HepG2 (cell line): ENCODE measurements around the gene RRM2. TPM values are rescaled to one million over a fixed set of nuclear protein-coding genes. Genes with fewer than 3 reads are reported as not detected.

Experiments
- ATAC-seq: fragments of 200-7000 bp; cut with Tn5 transposase; 3 replicates; pipeline ENCODE4 v1.9.1; 2020; ENCODE audit warnings: mild to moderate bottlenecking, moderate library complexity
- BruUV-seq: library from RNA; stranded (reverse); fragments of 400-500 nt; replicated peaks from 2 replicates; lab custom pipeline; 2021; lab: Mats Ljungman, UMichigan
- CTCF ChIA-PET: fragments of 300-600 bp; formaldehyde crosslinking; extraction: SDS; loops from one replicate; lab custom pipeline; 2021; ENCODE audit warnings: low total read pairs, inconsistent platforms, low intra/inter-chr PET ratio; lab: Yijun Ruan, JAX
- POLR2A ChIA-PET: fragments of 350-600 bp; sonication (Branson Sonifier 250); formaldehyde crosslinking; loops from one replicate; lab custom pipeline; 2020; ENCODE audit warnings: antibody characterized with exemption, inconsistent platforms; lab: Yijun Ruan, JAX
- DNase-seq: peaks from one replicate; pipeline ENCODE4 v3.0.0-alpha.2; 2015; ENCODE audit warnings: low spot score
- FAIRE-seq: peaks from 3 replicates; lab custom pipeline; 2011; peaks lifted over from hg19 to GRCh38; lab: Jason Lieb, UNC
- H2AFZ ChIP-seq: one replicate; pipeline ENCODE4 v1.6.1; 2011; ENCODE audit warnings: low read length, inconsistent platforms
- H3K27ac ChIP-seq: fragments of 300-600 bp; 3 replicates; pipeline ENCODE4 v1.8.0; 2011; ENCODE audit warnings: mixed run types, mild to moderate bottlenecking, mixed read lengths, low read length, inconsistent platforms; ENCODE audit not compliant: insufficient read depth; ENCODE audit errors: extremely low read length
- H3K27me3 ChIP-seq, 2 experiments: fragments of 200-600 bp in 1 of 2; 2 replicates in 1 of 2; 3 replicates in 1 of 2; pipeline versions ENCODE4 v1.6.0 to v1.8.0; 2011; ENCODE audit warnings: low read length in 2 of 2, mild to moderate bottlenecking in 2 of 2, moderate library complexity in 2 of 2, inconsistent platforms in 1 of 2; ENCODE audit not compliant: insufficient read depth in 2 of 2, control insufficient read depth in 1 of 2
- H3K36me3 ChIP-seq, 2 experiments: fragments of 200-600 bp in 1 of 2; replicated peaks in 1 of 2; 2 replicates in 1 of 2; 3 replicates in 1 of 2; pipeline versions ENCODE4 v1.5.1 to v1.8.0; 2011; ENCODE audit warnings: low read length in 2 of 2, inconsistent platforms in 1 of 2; ENCODE audit not compliant: insufficient read depth in 2 of 2, control insufficient read depth in 1 of 2
- H3K4me1 ChIP-seq: 2 replicates; pipeline ENCODE4 v1.5.1; 2012; ENCODE audit warnings: low read length, inconsistent platforms; ENCODE audit not compliant: insufficient read depth
- H3K4me2 ChIP-seq: 2 replicates; pipeline ENCODE4 v1.6.0; 2011; ENCODE audit warnings: low read depth, low read length, inconsistent platforms
- H3K4me3 ChIP-seq, 3 experiments: fragments of 200-600 bp in 1 of 3; sonication (generic), shearing (Covaris generic) in 1 of 3; replicated peaks in 1 of 3; 2 replicates each; pipeline ENCODE4 v1.5.1; 2011 to 2016; ENCODE audit warnings: low read length in 3 of 3, inconsistent platforms in 2 of 3, low read depth in 2 of 3, mild to moderate bottlenecking in 2 of 3, control low read depth in 1 of 3, mixed read lengths in 1 of 3; ENCODE audit not compliant: insufficient read depth in 1 of 3
- H3K79me2 ChIP-seq: one replicate; pipeline ENCODE4 v1.6.1; 2011; ENCODE audit warnings: low read length, inconsistent platforms; ENCODE audit not compliant: insufficient read depth
- H3K9ac ChIP-seq: 2 replicates; pipeline ENCODE4 v1.6.0; 2011; ENCODE audit warnings: mild to moderate bottlenecking, low read depth, low read length, inconsistent platforms; ENCODE audit not compliant: insufficient read depth
- H3K9me3 ChIP-seq: 2 replicates; pipeline ENCODE4 v1.5.1; 2012; ENCODE audit warnings: mild to moderate bottlenecking, low read length
- H4K20me1 ChIP-seq: 2 replicates; pipeline ENCODE4 v1.6.0; 2011; ENCODE audit warnings: inconsistent platforms, mild to moderate bottlenecking, low read length, moderate library complexity; ENCODE audit not compliant: insufficient read depth
- AGO2 ChIP-seq: fragments of 200-400 bp; formaldehyde crosslinking; optimal IDR thresholded peaks from 2 replicates; pipeline ENCODE3; 2017; ENCODE audit warnings: mild to moderate bottlenecking, low read depth, low read length, moderate library complexity
- E2F1 ChIP-seq: sonication (generic); formaldehyde crosslinking; IDR thresholded peaks from 2 replicates; pipeline ENCODE4 v1.5.0; 2020; ENCODE audit warnings: missing genetic modification reagents
- HNRNPLL ChIP-seq: fragments of 200-400 bp; formaldehyde crosslinking; IDR thresholded peaks from 2 replicates; pipeline ENCODE4 v1.6.1; 2017; ENCODE audit warnings: mild to moderate bottlenecking, low read depth, low read length; ENCODE audit not compliant: poor library complexity, severe bottlenecking
- MTA1 ChIP-seq: sonication (generic); formaldehyde crosslinking; IDR thresholded peaks from 2 replicates; pipeline ENCODE4 v1.4.0; 2020; ENCODE audit warnings: missing genetic modification reagents, mild to moderate bottlenecking, borderline replicate concordance
- RNF2 ChIP-seq: fragments of 450-650 bp; conservative IDR thresholded peaks from 2 replicates; pipeline ENCODE4 v1.6.1; 2016; ENCODE audit warnings: low read depth
- SATB2 ChIP-seq: sonication (generic); formaldehyde crosslinking; IDR thresholded peaks from 2 replicates; pipeline ENCODE4 v1.5.0; 2020; ENCODE audit warnings: missing genetic modification reagents
- ZBTB21 ChIP-seq: sonication (generic); formaldehyde crosslinking; IDR thresholded peaks from 2 replicates; pipeline ENCODE4 v1.4.0; 2020; ENCODE audit warnings: missing genetic modification reagents
- ZNF274 ChIP-seq: sonication (generic); formaldehyde crosslinking; IDR thresholded peaks from 2 replicates; pipeline ENCODE4 v1.5.1; 2020; ENCODE audit warnings: mild to moderate bottlenecking, missing genetic modification reagents
- ZNF740 ChIP-seq: sonication (generic); formaldehyde crosslinking; IDR thresholded peaks from 2 replicates; pipeline ENCODE4 v1.4.0; 2020; ENCODE audit warnings: missing genetic modification reagents
- WGBS: methylation state at CpG from one replicate; pipeline ENCODE4 v1.1.6; 2017; ENCODE audit warnings: low lambda C conversion rate; 5-methylcytosine and 5-hydroxymethylcytosine counted together
- in situ Hi-C: cut with HindIII; loops from 2 replicates; pipeline ENCODE4 v1.10.0; 2017; ENCODE audit warnings: low pct_unique_long_range_greater_than_20kb; ENCODE audit not compliant: extremely low pct_ligation_motif_present
- intact Hi-C: fragments of 100-400 bp; cut with micrococcal nuclease; formaldehyde crosslinking; loops from one replicate; pipeline ENCODE4 v1.10.0; 2022; ENCODE audit not compliant: unreplicated experiment
- polyA plus RNA-seq, 8 experiments: library from polyadenylated mRNA; depleted of rRNA in 3 of 8; stranded (reverse) in 7 of 8; unstranded in 1 of 8; fragments of >200 nt; fragmentation: Illumina TruSeq in 4 of 8; extraction: Trizol in 4 of 8; gene quantifications; 2 replicates each; pipeline versions ENCODE4 v1.2.1 to v1.2.3, GENCODE V29; 2011 to 2016; ENCODE audit warnings: low read depth in 4 of 8, missing spikeins in 1 of 8, mixed read lengths in 1 of 8; ENCODE audit not compliant: insufficient read depth in 1 of 8
- total RNA-seq, 5 experiments: library from RNA; depleted of rRNA; stranded (reverse); fragments of >200 nt; fragmentation: Illumina TruSeq; extraction: Trizol; gene quantifications; 2 replicates each; pipeline ENCODE4 v1.2.3, GENCODE V29; 2016; ENCODE audit warnings: low read depth in 1 of 5
- TF ChIP-seq, protein P1 (sequence below): sonication (generic); formaldehyde crosslinking; IDR thresholded peaks from 2 replicates; pipeline ENCODE4 v1.4.0; 2020; ENCODE audit warnings: missing genetic modification reagents

RRM2 gene
- total and polyA plus RNA-seq, 2 of the 13 experiments (the other 11 are each of a cell fraction or from before 2014, with no cell fraction given): 31.3 to 150 TPM

GRCh38 chr2:10161961-10162441 lies 39.5 kb downstream of the RRM2 start:
- ATAC-seq: no peak

DNA sequence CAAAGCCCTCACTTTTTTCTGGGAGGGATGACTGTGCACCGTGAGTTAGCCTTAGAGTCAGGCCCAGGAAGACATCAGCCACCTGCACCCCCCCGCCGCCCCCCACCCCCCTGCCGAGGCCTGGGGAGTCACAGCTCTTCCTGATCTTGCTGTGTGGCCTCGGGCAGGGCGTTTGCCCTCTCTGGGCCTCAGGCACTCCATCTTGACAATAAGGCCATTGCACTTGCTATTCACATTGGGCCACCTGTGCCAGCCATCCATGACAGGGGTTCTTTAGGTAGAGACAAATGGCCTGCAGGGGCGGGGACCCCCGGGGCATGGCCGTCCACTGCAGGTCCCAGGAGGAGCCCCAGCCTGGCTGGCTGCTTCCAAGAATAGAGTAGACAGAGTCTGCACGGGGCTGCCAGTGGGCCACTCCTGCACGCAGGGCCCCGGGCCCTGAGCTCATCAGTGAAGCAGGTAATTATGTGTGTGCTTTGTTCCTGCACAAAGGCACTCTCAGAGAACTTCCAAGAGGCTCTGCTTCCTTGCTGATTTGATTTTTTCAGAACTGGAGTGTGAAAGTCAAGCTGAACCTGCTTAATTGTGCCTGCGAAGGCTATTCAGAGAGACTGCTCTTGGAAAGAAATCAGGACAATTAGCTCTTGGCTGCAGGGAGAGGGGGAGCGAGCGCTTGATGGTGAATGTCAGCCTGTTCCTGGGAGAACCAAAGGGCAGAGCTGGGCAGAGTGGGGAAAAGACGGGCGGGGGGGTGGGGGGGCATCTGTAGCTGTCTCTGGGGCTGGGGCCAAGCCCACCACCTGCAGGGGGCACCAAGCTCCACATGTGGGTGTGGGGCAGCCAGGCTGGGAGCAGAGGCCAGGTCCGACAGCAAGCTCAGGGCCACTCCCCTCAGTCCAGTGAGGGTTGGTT lies 40.3 kb downstream of the RRM2 start:
- no TSS peak for BruUV-seq
- DNase-seq (no peak), ATAC-seq (peak; percentile 51), FAIRE-seq (no peak)
- ChIA-PET CTCF (interaction anchor here (1.5 kb wide), 1 partner anchor 247 kb away, joined by 5 read pairs; no protein-coding TSS in a partner anchor), POLR2A (no interaction called here)
- no peak overlapping the region for H3K27ac ChIP-seq
- H3K4me2 ChIP-seq: no peak overlapping the region
- no peaks in the 10 kb centered on the region for H3K27me3 ChIP-seq
- intact Hi-C loops (no loop called here), in situ Hi-C loops (no loop called here)
- H3K9me3 ChIP-seq: no peaks in the 10 kb centered on the region
- no peak overlapping the region for H3K9ac ChIP-seq
- H3K4me3 ChIP-seq: no peak overlapping the region
- no peaks in the 10 kb centered on the region for H4K20me1 ChIP-seq
- H3K36me3 ChIP-seq: peaks cover 6 to 26% of the 10 kb centered on the region in 2 experiments; a peak in 4 of 5 replicates
- no peaks in the 10 kb centered on the region for H3K79me2 ChIP-seq
- H3K4me1 ChIP-seq: no peaks in the 10 kb centered on the region
- 92% methylated on average over 12 of the region's 18 CpGs for WGBS
- no peak overlapping the region for H2AFZ ChIP-seq
- TF ChIP-seq MTA1 (CRISPR knock-in tag): no peak
- TF ChIP-seq SATB2 (CRISPR knock-in tag): no peak
- TF ChIP-seq HNRNPLL: no peak
- TF ChIP-seq, protein P1, sequence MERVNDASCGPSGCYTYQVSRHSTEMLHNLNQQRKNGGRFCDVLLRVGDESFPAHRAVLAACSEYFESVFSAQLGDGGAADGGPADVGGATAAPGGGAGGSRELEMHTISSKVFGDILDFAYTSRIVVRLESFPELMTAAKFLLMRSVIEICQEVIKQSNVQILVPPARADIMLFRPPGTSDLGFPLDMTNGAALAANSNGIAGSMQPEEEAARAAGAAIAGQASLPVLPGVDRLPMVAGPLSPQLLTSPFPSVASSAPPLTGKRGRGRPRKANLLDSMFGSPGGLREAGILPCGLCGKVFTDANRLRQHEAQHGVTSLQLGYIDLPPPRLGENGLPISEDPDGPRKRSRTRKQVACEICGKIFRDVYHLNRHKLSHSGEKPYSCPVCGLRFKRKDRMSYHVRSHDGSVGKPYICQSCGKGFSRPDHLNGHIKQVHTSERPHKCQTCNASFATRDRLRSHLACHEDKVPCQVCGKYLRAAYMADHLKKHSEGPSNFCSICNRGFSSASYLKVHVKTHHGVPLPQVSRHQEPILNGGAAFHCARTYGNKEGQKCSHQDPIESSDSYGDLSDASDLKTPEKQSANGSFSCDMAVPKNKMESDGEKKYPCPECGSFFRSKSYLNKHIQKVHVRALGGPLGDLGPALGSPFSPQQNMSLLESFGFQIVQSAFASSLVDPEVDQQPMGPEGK (CRISPR knock-in tag): peak; percentile 29; the same call in 1 of the 2 replicates
- no peak for TF ChIP-seq RNF2
- TF ChIP-seq ZNF274 (CRISPR knock-in tag): no peak
- peak; percentile 64 for TF ChIP-seq ZNF740 (CRISPR knock-in tag)

More at GRCh38 chr2:10161961-10162441, 39.5 kb downstream of the RRM2 start:
- ChIA-PET CTCF (no interaction called here), POLR2A (no interaction called here)
- no peak for TF ChIP-seq E2F1 (CRISPR knock-in tag)
- TF ChIP-seq ZBTB21 (CRISPR knock-in tag): no peak
- TF ChIP-seq AGO2: peak; percentile 49
- H3K36me3 ChIP-seq: peaks cover 6 to 26% of the 10 kb centered on the region in 2 experiments; a peak in 4 of 5 replicates
- in situ Hi-C loops: no loop called here
- no peak overlapping the region for H3K4me3 ChIP-seq
- 96% methylated on average over 22 of the region's 22 CpGs for WGBS
- BruUV-seq: no TSS peak
- no peaks in the 10 kb centered on the region for H3K79me2 ChIP-seq
- H3K27ac ChIP-seq: no peak overlapping the region
- no peak overlapping the region for H3K9ac ChIP-seq
- H4K20me1 ChIP-seq: no peaks in the 10 kb centered on the region
- no peak overlapping the region for H3K4me2 ChIP-seq
- H3K27me3 ChIP-seq: no peaks in the 10 kb centered on the region
- no peak overlapping the region for H2AFZ ChIP-seq
- H3K9me3 ChIP-seq: no peaks in the 10 kb centered on the region
- DNase-seq (no peak), FAIRE-seq (no peak)
- intact Hi-C loops: no loop called here
- no peaks in the 10 kb centered on the region for H3K4me1 ChIP-seq
